ENCODE results near the gene CDC27. TPM values are rescaled to one million over a fixed set of nuclear protein-coding genes. Genes with fewer than 3 reads are reported as not detected.
"Not testable (repeated sequence)": the region's sequence is repeated elsewhere in the genome, so short reads cannot be mapped to it uniquely, and the experiment has no call there.

Gene CDC27
- total and polyA plus RNA-seq, 2 donors (not counting 1 experiment from before 2014, with no cell fraction given): 20.5 to 90.7 TPM

- ATAC-seq (ENCODE audit: low read depth) (no peak), DNase-seq (no peak)
- H3K9me3 Mint-ChIP-seq (ENCODE audit: insufficient read depth): no peaks in the 10 kb centered on the region
- ChIA-PET CTCF (interaction anchor here (0.6 to 1.1 kb wide), 3 partner anchors 225 to 481 kb away, joined by 3 to 4 read pairs (median 3); no protein-coding TSS in a partner anchor), POLR2A (interaction anchor here (0.7 kb wide), 1 partner anchor 538 kb away, joined by 4 read pairs; no protein-coding TSS in a partner anchor)
- WGBS (ENCODE audit: insufficient coverage): no CpG with 5 or more reads among the region's 1 CpG
- Histone ChIP-seq H3K4me2 (replicated peaks; ENCODE audit: low read depth, low read length, poor library complexity, severe bottlenecking) (no peak overlapping the region), H3K4me1 (ENCODE audit: control insufficient read depth in 2 of 2, insufficient read depth in 2 of 2, low read length in 2 of 2) (no peaks in the 10 kb centered on the region), H3K36me3 (replicated peaks in 1 of 2; ENCODE audit: control extremely low read depth in 1 of 2, control insufficient read depth in 1 of 2, extremely low read depth in 1 of 2, insufficient read depth in 2 of 2, low read length in 1 of 2) (peaks cover 5 to 39% of the 10 kb centered on the region in 2 experiments), H2AFZ (ENCODE audit: insufficient read depth, low read depth, low read length, poor library complexity, severe bottlenecking) (no peak overlapping the region), H3K4me3 (ENCODE audit: control extremely low read depth in 1 of 5, extremely low read depth in 1 of 5, insufficient read depth in 1 of 5, low read depth in 2 of 5, low read length in 4 of 5) (no peak overlapping the region), H3K27ac (ENCODE audit: low read length in 2 of 2) (no peak overlapping the region), H3K9me3 (ENCODE audit: control extremely low read depth in 1 of 3, control insufficient read depth in 2 of 3, insufficient read depth in 1 of 3, low read length in 2 of 3) (no peaks in the 10 kb centered on the region), H3K27me3 (replicated peaks in 1 of 4; ENCODE audit: control extremely low read depth in 1 of 4, control insufficient read depth in 3 of 4, insufficient read depth in 4 of 4, low read length in 3 of 4) (no peaks in the 10 kb centered on the region), H4K20me1 (ENCODE audit: control insufficient read depth, insufficient read depth, low read length, poor library complexity, severe bottlenecking) (no peaks in the 10 kb centered on the region), H3K9ac (ENCODE audit: low read length) (no peak overlapping the region), H3K79me2 (ENCODE audit: control insufficient read depth, insufficient read depth, low read length) (no peaks in the 10 kb centered on the region)
- no peak for TF ChIP-seq CTCF (IDR thresholded peaks at IDR 0.05)
- no peak for TF ChIP-seq EZH2 (IDR thresholded peaks at IDR 0.05; ENCODE audit: borderline replicate concordance, insufficient read depth, low read depth, low read length, poor library complexity, severe bottlenecking)
- peaks cover 3% of the 10 kb centered on the region for H3K4me1 Mint-ChIP-seq
- no peaks in the 10 kb centered on the region for H3K27me3 Mint-ChIP-seq
- intact Hi-C loops (cut with micrococcal nuclease): no loop called here
- no peak overlapping the region for H3K27ac Mint-ChIP-seq
- H3K4me3 Mint-ChIP-seq: no peak overlapping the region
Observed at GRCh38 chr17:47135235-47135634, 53.9 kb downstream of the CDC27 start.

- H3K27me3 ChIP-seq (replicated peaks in 1 of 4; ENCODE audit: control extremely low read depth in 1 of 4, control insufficient read depth in 3 of 4, insufficient read depth in 4 of 4, low read length in 3 of 4); DNase-seq; H3K9ac ChIP-seq (ENCODE audit: low read length); H3K4me1 ChIP-seq (ENCODE audit: control insufficient read depth in 2 of 2, insufficient read depth in 2 of 2, low read length in 2 of 2); H3K27ac ChIP-seq (ENCODE audit: low read length in 2 of 2); ATAC-seq (ENCODE audit: low read depth); H3K4me3 ChIP-seq (ENCODE audit: control extremely low read depth in 1 of 5, extremely low read depth in 1 of 5, insufficient read depth in 1 of 5, low read depth in 2 of 5, low read length in 4 of 5); H3K4me1 Mint-ChIP-seq; H3K27me3 Mint-ChIP-seq; H3K4me3 Mint-ChIP-seq; H3K9me3 Mint-ChIP-seq (ENCODE audit: insufficient read depth); H3K27ac Mint-ChIP-seq; intact Hi-C loops (cut with micrococcal nuclease); H3K79me2 ChIP-seq (ENCODE audit: control insufficient read depth, insufficient read depth, low read length); H2AFZ ChIP-seq (ENCODE audit: insufficient read depth, low read depth, low read length, poor library complexity, severe bottlenecking); H3K4me2 ChIP-seq (replicated peaks; ENCODE audit: low read depth, low read length, poor library complexity, severe bottlenecking); H4K20me1 ChIP-seq (ENCODE audit: control insufficient read depth, insufficient read depth, low read length, poor library complexity, severe bottlenecking); H3K9me3 ChIP-seq (ENCODE audit: control extremely low read depth in 1 of 3, control insufficient read depth in 2 of 3, insufficient read depth in 1 of 3, low read length in 2 of 3): not testable (repeated sequence)
- H3K36me3 ChIP-seq (replicated peaks in 1 of 2; ENCODE audit: control extremely low read depth in 1 of 2, control insufficient read depth in 1 of 2, extremely low read depth in 1 of 2, insufficient read depth in 2 of 2, low read length in 1 of 2): peaks cover 4 to 32% of the 10 kb centered on the region in 2 experiments
- ChIA-PET CTCF (interaction anchor here (0.6 to 1.3 kb wide), 4 partner anchors 10 to 482 kb away, joined by 3 to 4 read pairs (median 4); no protein-coding TSS in a partner anchor), POLR2A (interaction anchor here (0.7 kb wide), 2 partner anchors 539 to 979 kb away, joined by 4 read pairs; no protein-coding TSS in a partner anchor)
- WGBS (ENCODE audit: insufficient coverage): no CpG with 5 or more reads among the region's 5 CpGs
Observed at GRCh38 chr17:47134354-47134753, 54.7 kb downstream of the CDC27 start.

Measured in B cell (primary cell).